Activated CD4-positive, CD25-positive, alpha-beta regulatory T cell treated with anti-CD3 and anti-CD28 coated beads, Interleukin-2, amount 50 U/mL, for 24 hours (primary cell): ENCODE data around the gene DBN1.
"Not testable (repeated sequence)": the region's sequence is repeated elsewhere in the genome, so short reads cannot be mapped to it uniquely, and the experiment has no call there.

Source experiments
- ATAC-seq, 2 donors: fragments of 150-1000 bp; cut with Tn5 transposase; one replicate each; pipeline ENCODE4 v1.10.0; 2021; ENCODE audit warnings: mild to moderate bottlenecking in 1 of 2, moderate library complexity in 1 of 2

Gene DBN1

GRCh38 chr5:177429248-177430040 is 44.0 kb downstream of the DBN1 start:
- peak; percentile 10 to 28 for ATAC-seq

- no peak for ATAC-seq
Observed at GRCh38 chr5:177428574-177429217, 44.7 kb downstream of the DBN1 start.

GRCh38 chr5:177427919-177428573 is 45.4 kb downstream of the DBN1 start:
- no peak for ATAC-seq

- ATAC-seq: no peak
Observed at GRCh38 chr5:177427211-177427822, 46.1 kb downstream of the DBN1 start.

- ATAC-seq: peak; percentile 6 to 61
Observed at GRCh38 chr5:177426566-177427210, 46.7 kb downstream of the DBN1 start, which contains the start of gene GRK6. TSS of gene GRK6 (plus strand) at chr5:177426676. CDS start at chr5:177426846, 170 bp downstream.

- ATAC-seq: peak; percentile 85 to 87
Observed at GRCh38 chr5:177425801-177426565, 47.5 kb downstream of the DBN1 start.

GRCh38 chr5:177425196-177425800 is 48.1 kb downstream of the DBN1 start:
- no peak for ATAC-seq

GRCh38 chr5:177423671-177424070 is 49.8 kb downstream of the DBN1 start:
- no peak for ATAC-seq

GRCh38 chr5:177421062-177421798 is 52.2 kb downstream of the DBN1 start:
- ATAC-seq: no peak

GRCh38 chr5:177420472-177420871 is 53.0 kb downstream of the DBN1 start:
- ATAC-seq: not testable (repeated sequence)

GRCh38 chr5:177419046-177419445 is 54.4 kb downstream of the DBN1 start:
- ATAC-seq: no peak

- ATAC-seq: not testable (repeated sequence)
Observed at GRCh38 chr5:177417081-177417480, 56.4 kb downstream of the DBN1 start.

- no peak for ATAC-seq
Observed at GRCh38 chr5:177414481-177414880, 59.0 kb downstream of the DBN1 start.

- ATAC-seq: peak; percentile 90 to 91
Observed at GRCh38 chr5:177412603-177413233, 60.7 kb downstream of the DBN1 start.

GRCh38 chr5:177410575-177410974 is 62.9 kb downstream of the DBN1 start:
- ATAC-seq: no peak

GRCh38 chr5:177409043-177409801 is 64.2 kb downstream of the DBN1 start, which contains the start of gene F12:
TSS of gene F12 (minus strand) at chr5:177409564. CDS start at chr5:177409527, 37 bp downstream.
- ATAC-seq: no peak
